Neural cell (in vitro differentiated cells): Measurements from ENCODE around the gene DCXR. TPM values are rescaled to one million over a fixed set of nuclear protein-coding genes. Genes with fewer than 3 reads are reported as not detected.

ENCODE experiments used
- H2AFZ ChIP-seq: fragments of 200-600, 300-800 bp; sonication (generic), shearing (Covaris generic); 2 replicates; pipeline ENCODE4 v1.6.0; 2014; ENCODE audit warnings: low read depth, mild to moderate bottlenecking, antibody characterized with exemption, low read length, moderate library complexity
- H3F3A ChIP-seq: fragments of 200-600 bp; shearing (Covaris generic); 2 replicates; pipeline ENCODE4 v1.6.1; 2016; ENCODE audit warnings: mild to moderate bottlenecking, moderate library complexity, mixed read lengths, antibody characterized with exemption, low read length; ENCODE audit not compliant: insufficient read depth, poor library complexity, severe bottlenecking
- H3K27ac ChIP-seq: fragments of 200-600, 300-800 bp; sonication (generic), shearing (Covaris generic); 2 replicates; pipeline ENCODE4 v1.5.1; 2014; ENCODE audit warnings: mild to moderate bottlenecking, low read length, moderate library complexity
- H3K27me3 ChIP-seq: fragments of 300-800, 200-600 bp; sonication (generic), shearing (Covaris generic); 2 replicates; pipeline ENCODE4 v1.6.0; 2014; ENCODE audit warnings: mild to moderate bottlenecking, low read depth, low read length, moderate library complexity; ENCODE audit not compliant: insufficient read depth
- H3K36me3 ChIP-seq: fragments of 300-800, 200-600 bp; sonication (generic), shearing (Covaris generic); 2 replicates; pipeline ENCODE4 v1.5.1; 2014; ENCODE audit warnings: mild to moderate bottlenecking, antibody characterized with exemption, low read length, moderate library complexity; ENCODE audit not compliant: insufficient read depth
- H3K4me2 ChIP-seq: fragments of 300-800, 200-600 bp; sonication (generic), shearing (Covaris generic); 2 replicates; pipeline ENCODE4 v1.6.0; 2014; ENCODE audit warnings: mild to moderate bottlenecking, low read length
- H3K4me3 ChIP-seq: fragments of 300-800, 200-600 bp; sonication (generic), shearing (Covaris generic); 2 replicates; pipeline ENCODE4 v1.5.1; 2014; ENCODE audit warnings: mild to moderate bottlenecking, low read length, moderate library complexity
- H3K79me2 ChIP-seq: fragments of 200-600 bp; shearing (Covaris generic); replicated peaks from 2 replicates; pipeline ENCODE4 v1.6.0; 2014; ENCODE audit warnings: mild to moderate bottlenecking, low read length, moderate library complexity; ENCODE audit not compliant: insufficient read depth
- H3K9ac ChIP-seq: fragments of 300-800, 200-600 bp; sonication (generic), shearing (Covaris generic); 2 replicates; pipeline ENCODE4 v1.6.1; 2016; ENCODE audit warnings: mild to moderate bottlenecking, low read length, mixed read lengths
- H3K9me2 ChIP-seq: fragments of 200-600 bp; shearing (Covaris generic); 2 replicates; pipeline ENCODE4 v1.6.1; 2016; ENCODE audit warnings: mild to moderate bottlenecking, low read length, mixed read lengths; ENCODE audit not compliant: insufficient read depth
- H3K9me3 ChIP-seq: fragments of 200-600, 300-800 bp; sonication (generic), shearing (Covaris generic); 2 replicates; pipeline ENCODE4 v1.6.1; 2016; ENCODE audit warnings: mild to moderate bottlenecking, mixed run types, low read length, moderate library complexity, mixed read lengths
- H4K20me1 ChIP-seq: fragments of 200-600 bp; shearing (Covaris generic); 2 replicates; pipeline ENCODE4 v1.6.1; 2016; ENCODE audit warnings: mild to moderate bottlenecking, mixed run types; ENCODE audit not compliant: insufficient read depth
- EP300 ChIP-seq: fragments of 450-650 bp; conservative IDR thresholded peaks from 2 replicates; pipeline ENCODE4 v1.6.1; 2014; ENCODE audit warnings: antibody characterized with exemption, mild to moderate bottlenecking, moderate library complexity; ENCODE audit not compliant: poor library complexity, severe bottlenecking
- EZH2 ChIP-seq: fragments of 200-600, 300-800 bp; shearing (Covaris generic), sonication (generic); IDR thresholded peaks from 2 replicates; pipeline ENCODE4 v1.6.1; 2014; ENCODE audit warnings: antibody characterized with exemption, low read length, borderline replicate concordance, mild to moderate bottlenecking; ENCODE audit not compliant: insufficient read depth, poor library complexity, severe bottlenecking
- MXI1 ChIP-seq: fragments of 450-650 bp; conservative IDR thresholded peaks from 2 replicates; pipeline ENCODE4 v1.6.1; 2014; ENCODE audit warnings: antibody characterized with exemption, mild to moderate bottlenecking; ENCODE audit not compliant: poor library complexity, severe bottlenecking
- POLR2AphosphoS5 ChIP-seq: IDR thresholded peaks from 2 replicates; pipeline ENCODE4 v1.6.1; 2012
- RAD21 ChIP-seq: fragments of 450-650 bp; conservative IDR thresholded peaks from 2 replicates; pipeline ENCODE4 v1.6.1; 2014; ENCODE audit warnings: antibody characterized with exemption, mild to moderate bottlenecking, moderate library complexity
- SMC3 ChIP-seq: fragments of 450-650 bp; conservative IDR thresholded peaks from 2 replicates; pipeline ENCODE4 v1.6.1; 2014; ENCODE audit warnings: antibody characterized with exemption, mild to moderate bottlenecking, moderate library complexity; ENCODE audit not compliant: poor library complexity
- TAF1 ChIP-seq: IDR thresholded peaks from 2 replicates; pipeline ENCODE4 v1.6.1; 2012; ENCODE audit warnings: low read depth
- polyA plus RNA-seq: library from polyadenylated mRNA; depleted of rRNA; stranded (reverse); fragments of >200 nt; gene quantifications from 2 replicates; pipeline ENCODE4 v1.2.3, GENCODE V29; 2014
- TF ChIP-seq, protein P1 (sequence below): IDR thresholded peaks from 2 replicates; pipeline ENCODE4 v1.6.1; 2012; ENCODE audit warnings: borderline replicate concordance
- TF ChIP-seq, protein P2 (sequence below): fragments of 450-650 bp; IDR thresholded peaks from 2 replicates; pipeline ENCODE4 v1.5.1; 2014; ENCODE audit warnings: antibody characterized with exemption, mild to moderate bottlenecking, moderate library complexity; ENCODE audit not compliant: poor library complexity, severe bottlenecking

DCXR gene
- polyA plus RNA-seq, 1 donor from 2014 or later: 129 TPM

DNA sequence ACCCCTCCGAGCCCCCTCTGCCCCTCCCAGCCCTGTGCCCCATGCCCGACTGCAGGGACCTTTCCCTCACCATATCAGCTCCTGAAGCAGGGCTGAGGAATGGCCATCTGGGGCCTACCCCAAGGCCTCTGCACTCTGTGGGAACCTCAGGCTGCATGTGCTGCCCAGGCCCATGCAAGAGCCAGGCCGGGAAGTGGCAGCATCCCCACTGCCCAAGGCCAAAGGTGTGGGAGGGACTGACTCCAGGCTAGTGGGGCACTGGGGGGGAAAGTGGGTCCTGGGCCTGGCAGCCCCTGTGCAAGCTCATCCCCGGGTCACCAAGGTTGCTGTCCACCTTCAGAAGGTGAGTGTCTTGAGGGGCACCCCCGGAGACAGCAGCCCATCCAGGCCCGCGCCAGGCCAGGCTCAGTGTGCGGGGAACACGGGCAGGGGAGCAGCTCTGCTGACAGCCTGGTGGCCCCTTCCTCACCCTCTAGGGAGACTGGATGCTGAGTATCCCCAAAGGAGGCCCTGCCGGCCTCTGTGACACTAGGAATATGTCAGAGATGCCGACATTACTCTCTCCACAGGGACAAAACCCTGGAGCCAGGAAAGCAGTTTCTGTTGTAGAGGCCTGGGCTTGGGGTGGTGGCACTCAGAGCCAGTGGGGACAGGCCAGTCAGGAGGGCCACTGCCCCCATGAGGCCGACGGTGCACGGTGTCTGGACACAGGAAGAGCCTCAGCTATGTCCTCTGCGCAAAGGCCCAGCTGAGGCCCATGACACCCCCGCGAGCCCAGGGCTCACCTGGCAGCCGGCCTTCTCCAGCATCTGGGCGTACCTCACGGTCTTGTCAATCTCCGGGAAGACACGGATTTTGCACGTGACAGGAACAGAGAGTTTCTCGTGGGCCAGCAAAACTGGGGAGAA lies 24.8 kb upstream of the DCXR start:
- H3K27ac ChIP-seq: no peak overlapping the region
- H2AFZ ChIP-seq: no peak overlapping the region
- no peaks in the 10 kb centered on the region for H3K9me3 ChIP-seq
- no peak for TF ChIP-seq MXI1
- TF ChIP-seq, protein P1, sequence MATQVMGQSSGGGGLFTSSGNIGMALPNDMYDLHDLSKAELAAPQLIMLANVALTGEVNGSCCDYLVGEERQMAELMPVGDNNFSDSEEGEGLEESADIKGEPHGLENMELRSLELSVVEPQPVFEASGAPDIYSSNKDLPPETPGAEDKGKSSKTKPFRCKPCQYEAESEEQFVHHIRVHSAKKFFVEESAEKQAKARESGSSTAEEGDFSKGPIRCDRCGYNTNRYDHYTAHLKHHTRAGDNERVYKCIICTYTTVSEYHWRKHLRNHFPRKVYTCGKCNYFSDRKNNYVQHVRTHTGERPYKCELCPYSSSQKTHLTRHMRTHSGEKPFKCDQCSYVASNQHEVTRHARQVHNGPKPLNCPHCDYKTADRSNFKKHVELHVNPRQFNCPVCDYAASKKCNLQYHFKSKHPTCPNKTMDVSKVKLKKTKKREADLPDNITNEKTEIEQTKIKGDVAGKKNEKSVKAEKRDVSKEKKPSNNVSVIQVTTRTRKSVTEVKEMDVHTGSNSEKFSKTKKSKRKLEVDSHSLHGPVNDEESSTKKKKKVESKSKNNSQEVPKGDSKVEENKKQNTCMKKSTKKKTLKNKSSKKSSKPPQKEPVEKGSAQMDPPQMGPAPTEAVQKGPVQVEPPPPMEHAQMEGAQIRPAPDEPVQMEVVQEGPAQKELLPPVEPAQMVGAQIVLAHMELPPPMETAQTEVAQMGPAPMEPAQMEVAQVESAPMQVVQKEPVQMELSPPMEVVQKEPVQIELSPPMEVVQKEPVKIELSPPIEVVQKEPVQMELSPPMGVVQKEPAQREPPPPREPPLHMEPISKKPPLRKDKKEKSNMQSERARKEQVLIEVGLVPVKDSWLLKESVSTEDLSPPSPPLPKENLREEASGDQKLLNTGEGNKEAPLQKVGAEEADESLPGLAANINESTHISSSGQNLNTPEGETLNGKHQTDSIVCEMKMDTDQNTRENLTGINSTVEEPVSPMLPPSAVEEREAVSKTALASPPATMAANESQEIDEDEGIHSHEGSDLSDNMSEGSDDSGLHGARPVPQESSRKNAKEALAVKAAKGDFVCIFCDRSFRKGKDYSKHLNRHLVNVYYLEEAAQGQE: no peak
- no peak for TF ChIP-seq EZH2
- TF ChIP-seq TAF1: no peak
- TF ChIP-seq, protein P2, sequence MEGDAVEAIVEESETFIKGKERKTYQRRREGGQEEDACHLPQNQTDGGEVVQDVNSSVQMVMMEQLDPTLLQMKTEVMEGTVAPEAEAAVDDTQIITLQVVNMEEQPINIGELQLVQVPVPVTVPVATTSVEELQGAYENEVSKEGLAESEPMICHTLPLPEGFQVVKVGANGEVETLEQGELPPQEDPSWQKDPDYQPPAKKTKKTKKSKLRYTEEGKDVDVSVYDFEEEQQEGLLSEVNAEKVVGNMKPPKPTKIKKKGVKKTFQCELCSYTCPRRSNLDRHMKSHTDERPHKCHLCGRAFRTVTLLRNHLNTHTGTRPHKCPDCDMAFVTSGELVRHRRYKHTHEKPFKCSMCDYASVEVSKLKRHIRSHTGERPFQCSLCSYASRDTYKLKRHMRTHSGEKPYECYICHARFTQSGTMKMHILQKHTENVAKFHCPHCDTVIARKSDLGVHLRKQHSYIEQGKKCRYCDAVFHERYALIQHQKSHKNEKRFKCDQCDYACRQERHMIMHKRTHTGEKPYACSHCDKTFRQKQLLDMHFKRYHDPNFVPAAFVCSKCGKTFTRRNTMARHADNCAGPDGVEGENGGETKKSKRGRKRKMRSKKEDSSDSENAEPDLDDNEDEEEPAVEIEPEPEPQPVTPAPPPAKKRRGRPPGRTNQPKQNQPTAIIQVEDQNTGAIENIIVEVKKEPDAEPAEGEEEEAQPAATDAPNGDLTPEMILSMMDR: no peak
- no peak for TF ChIP-seq POLR2AphosphoS5
- no peak for TF ChIP-seq RAD21
- no peak for TF ChIP-seq EP300
- no peak for TF ChIP-seq SMC3
- no peaks in the 10 kb centered on the region for H3K79me2 ChIP-seq
- H3F3A ChIP-seq: no peaks in the 10 kb centered on the region
- H3K4me2 ChIP-seq: no peak overlapping the region
- no peaks in the 10 kb centered on the region for H3K9me2 ChIP-seq
- no peak overlapping the region for H3K4me3 ChIP-seq
- no peaks in the 10 kb centered on the region for H4K20me1 ChIP-seq
- no peak overlapping the region for H3K9ac ChIP-seq
- H3K36me3 ChIP-seq: no peaks in the 10 kb centered on the region
- no peaks in the 10 kb centered on the region for H3K27me3 ChIP-seq

DNA sequence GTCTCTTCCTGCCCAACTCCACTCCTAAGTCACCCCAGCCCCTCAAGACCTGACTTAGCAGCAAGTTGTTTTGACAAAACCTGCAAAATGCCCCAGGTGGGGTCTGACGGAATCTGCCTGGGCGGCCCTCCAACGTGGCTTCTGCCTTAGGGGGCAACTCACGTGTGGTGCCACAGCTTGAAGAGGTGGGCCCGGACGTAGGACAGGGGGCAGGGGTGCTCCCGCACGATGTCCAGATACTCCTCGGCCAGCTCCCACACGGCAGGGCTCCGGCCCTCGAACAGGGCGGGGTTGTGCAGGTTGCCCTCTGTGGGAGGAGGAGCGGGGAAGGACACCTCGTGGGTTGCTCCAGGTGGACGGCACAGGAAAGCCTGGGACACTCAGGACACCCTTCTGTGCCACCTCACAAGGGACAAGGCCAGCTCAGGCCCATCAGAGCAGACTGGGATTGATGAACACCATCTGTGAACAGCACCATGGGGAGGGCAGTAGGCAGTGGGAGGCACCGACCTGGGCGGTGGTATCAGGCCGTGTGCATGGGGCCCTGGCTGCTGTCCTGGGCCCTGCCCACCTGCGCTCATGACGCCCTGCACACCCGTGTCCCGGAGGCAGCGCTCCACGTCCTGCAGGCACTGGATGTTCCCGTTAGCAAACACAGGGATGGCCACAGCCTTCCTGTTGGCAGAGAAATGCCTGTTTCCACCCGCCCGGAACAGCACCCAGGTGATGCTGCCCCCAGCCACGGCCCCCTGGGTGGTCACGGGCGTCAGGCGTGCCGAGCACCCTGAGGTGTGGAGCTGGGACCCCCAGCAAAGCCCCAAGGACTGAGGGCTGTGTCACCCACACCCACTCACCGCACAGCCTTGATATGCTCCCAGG lies 23.8 kb upstream of the DCXR start:
- no peaks in the 10 kb centered on the region for H3K36me3 ChIP-seq
- TF ChIP-seq EP300: no peak
- TF ChIP-seq, protein P1: no peak
- TF ChIP-seq, protein P2: no peak
- peak; percentile 6 for TF ChIP-seq POLR2AphosphoS5
- TF ChIP-seq MXI1: no peak
- no peak for TF ChIP-seq RAD21
- TF ChIP-seq EZH2: no peak
- no peak overlapping the region for H2AFZ ChIP-seq
- no peak overlapping the region for H3K4me2 ChIP-seq
- no peaks in the 10 kb centered on the region for H3F3A ChIP-seq
- H3K4me3 ChIP-seq: no peak overlapping the region
- no peak overlapping the region for H3K9ac ChIP-seq
- no peak overlapping the region for H3K27ac ChIP-seq
- no peaks in the 10 kb centered on the region for H3K79me2 ChIP-seq
- no peaks in the 10 kb centered on the region for H3K9me3 ChIP-seq
- no peaks in the 10 kb centered on the region for H3K27me3 ChIP-seq
- no peaks in the 10 kb centered on the region for H4K20me1 ChIP-seq
- no peaks in the 10 kb centered on the region for H3K9me2 ChIP-seq
